HG03060 (cell line): ENCODE measurements around the gene HPF1.
"Not testable (repeated sequence)": the region's sequence is repeated elsewhere in the genome, so short reads cannot be mapped to it uniquely, and the experiment has no call there.

Source experiments
- ATAC-seq: cut with Tn5 transposase; IDR thresholded peaks from one replicate; pipeline ENCODE4 v1.9.1; 2021; ENCODE audit warnings: low read depth, moderate number of reproducible peaks; ENCODE audit not compliant: unreplicated experiment

Gene HPF1

DNA sequence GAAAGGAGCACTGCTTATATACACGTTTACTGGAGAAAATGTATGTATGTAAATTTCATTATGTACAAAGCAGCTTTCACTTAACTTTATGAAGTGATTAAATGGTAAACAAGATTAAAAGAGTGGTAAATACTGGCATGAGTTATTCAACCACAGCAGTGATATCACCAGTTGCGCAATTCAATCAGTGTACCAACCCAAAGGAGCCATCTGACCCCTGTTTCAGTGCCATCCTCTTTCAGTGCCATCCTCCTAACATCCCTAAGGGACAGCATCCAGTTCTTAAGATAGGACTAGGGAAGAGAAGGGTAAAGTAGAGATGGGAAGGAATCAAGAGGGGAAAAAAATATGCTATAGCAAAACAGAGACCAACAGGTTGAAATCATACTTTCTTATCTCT lies 16.2 kb downstream of the HPF1 start:
- no peak for ATAC-seq

- ATAC-seq, result not testable (repeated sequence)
Observed at GRCh38 chr4:169738604-169739003, 19.1 kb downstream of the HPF1 start.

DNA sequence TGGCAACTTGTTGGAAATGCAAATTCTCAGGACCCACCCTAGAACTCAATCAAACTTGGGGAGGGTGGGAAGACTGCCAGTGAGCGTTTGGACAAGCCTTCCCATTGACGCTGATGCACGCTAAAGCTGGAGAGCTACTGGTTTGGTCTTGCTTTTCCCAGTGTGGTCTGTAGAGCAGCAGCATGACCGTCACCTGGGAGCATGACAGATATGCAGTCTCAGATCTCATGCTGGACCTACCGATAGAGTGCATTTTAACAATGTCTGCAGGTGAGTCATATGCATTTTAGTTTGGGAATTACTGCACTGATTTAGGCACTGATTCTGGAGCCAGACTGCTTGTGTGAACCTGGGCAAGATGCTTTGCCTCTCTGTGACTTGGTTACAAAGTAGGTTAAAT lies 27.2 kb downstream of the HPF1 start:
- no peak for ATAC-seq

DNA sequence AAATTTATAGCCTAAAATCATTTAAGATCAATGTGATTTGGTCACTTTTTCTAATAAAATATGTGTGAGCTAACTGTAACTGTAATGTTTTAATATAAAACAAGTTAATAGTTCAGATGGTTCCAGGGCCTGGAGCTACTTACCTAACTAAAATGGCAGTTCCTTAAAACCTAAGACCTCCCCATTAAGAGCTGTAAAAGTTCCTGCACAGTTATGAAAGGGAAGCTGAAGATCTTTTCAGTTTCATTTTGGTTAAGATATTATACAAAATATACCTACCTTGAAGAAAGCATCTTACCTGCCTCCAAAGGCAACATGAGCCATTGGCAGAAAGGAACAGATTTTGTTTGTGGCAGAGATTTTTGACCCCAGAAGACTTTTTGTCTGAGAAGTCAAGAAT lies 30.1 kb downstream of the HPF1 start:
- no peak for ATAC-seq

GRCh38 chr4:169724260-169724659 lies 33.5 kb downstream of the HPF1 start:
- no peak for ATAC-seq

DNA sequence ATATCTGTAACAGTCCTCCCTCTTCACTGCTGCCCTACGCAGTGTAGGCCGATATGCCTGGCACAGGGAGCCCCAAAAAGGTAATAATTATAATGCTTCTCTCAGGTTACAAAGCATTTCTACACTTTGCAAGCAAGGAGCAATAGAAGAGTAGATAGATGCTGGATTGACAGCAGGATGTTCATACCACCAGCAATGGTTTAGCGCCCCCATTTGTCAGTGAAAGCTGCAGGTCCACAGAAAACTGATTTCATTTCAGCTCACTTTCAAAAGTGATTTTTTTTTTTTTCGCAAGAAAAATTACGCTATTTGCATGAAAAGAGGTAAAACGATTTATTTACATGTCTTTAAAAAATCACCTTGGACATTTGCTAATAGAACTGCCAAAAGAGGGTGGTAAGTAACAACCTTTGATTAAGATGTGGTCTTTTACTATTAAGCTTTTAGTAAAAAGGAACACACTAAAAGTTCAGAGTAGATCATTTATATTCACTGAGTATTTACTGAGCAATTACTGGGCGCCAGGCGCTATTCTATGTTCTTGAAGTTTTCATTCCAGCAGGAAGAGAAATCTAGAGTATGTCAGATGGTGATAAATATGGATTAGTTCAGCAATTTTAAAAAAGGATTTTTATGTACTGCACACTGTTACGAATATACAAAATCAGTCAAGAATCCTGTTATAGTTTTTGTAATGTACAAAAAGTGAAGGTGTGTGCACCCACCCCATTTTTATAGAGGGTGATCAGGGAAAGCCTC lies 34.4 kb downstream of the HPF1 start:
- ATAC-seq, result no peak

GRCh38 chr4:169720529-169720928 lies 37.2 kb downstream of the HPF1 start:
- ATAC-seq, result no peak

DNA sequence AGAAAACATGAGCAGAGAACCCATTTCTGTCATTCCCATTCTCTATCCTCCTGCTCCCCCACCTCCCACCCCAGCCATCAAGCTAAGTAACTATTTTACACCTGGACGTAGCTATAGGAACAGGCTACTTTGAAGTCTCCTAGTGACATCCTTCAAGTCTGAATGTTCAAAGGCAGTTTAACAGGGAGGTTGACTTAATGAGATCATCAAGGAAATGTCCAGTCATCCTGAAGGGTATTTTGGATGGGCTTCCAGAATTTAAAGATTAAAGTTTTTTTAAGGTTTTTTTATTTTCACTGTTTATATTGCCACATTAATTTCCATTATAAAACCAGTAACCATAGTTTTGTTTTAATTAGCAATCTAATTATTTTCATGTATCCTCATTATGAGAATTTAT lies 41.1 kb downstream of the HPF1 start:
- no peak for ATAC-seq

GRCh38 chr4:169715826-169716225 lies 41.9 kb downstream of the HPF1 start:
- ATAC-seq, result no peak

- no peak for ATAC-seq
Observed at GRCh38 chr4:169707958-169708643, 49.6 kb downstream of the HPF1 start.

DNA sequence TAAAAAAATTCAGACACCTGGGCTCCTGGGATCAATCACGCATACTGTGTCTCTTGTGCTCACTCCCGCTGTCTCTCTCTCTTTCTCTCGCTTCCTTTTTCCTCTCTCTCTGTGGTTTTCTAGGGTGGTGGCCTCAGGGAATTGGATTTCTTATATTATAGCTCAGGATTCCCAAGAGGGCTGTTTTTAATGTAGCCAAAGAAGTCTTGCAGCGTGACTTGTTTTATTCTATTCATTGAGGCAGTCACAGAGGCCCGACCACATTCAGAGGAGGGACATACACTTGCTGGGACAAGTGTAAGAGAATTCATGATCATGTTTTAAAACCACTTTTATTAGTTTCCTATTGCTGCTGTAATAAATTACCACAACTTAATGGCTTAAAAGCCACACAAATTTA lies 59.4 kb downstream of the HPF1 start:
- ATAC-seq, result no peak

GRCh38 chr4:169690787-169691186 lies 67.0 kb downstream of the HPF1 start:
- ATAC-seq, result no peak

- ATAC-seq, result no peak
Observed at GRCh38 chr4:169689681-169690080, 68.1 kb downstream of the HPF1 start.

- no peak for ATAC-seq
Observed at GRCh38 chr4:169682372-169683047, 75.2 kb downstream of the HPF1 start.
